HEK293T (cell line): ENCODE measurements around the gene KRT79.

Experiments
- ELF4 ChIP-seq: fragments of 450-650 bp; IDR thresholded peaks from 2 replicates; pipeline ENCODE4 v1.6.1; 2017; ENCODE audit warnings: antibody characterized with exemption
- FOXK2 ChIP-seq: fragments of 450-650 bp; IDR thresholded peaks from 2 replicates; pipeline ENCODE4 v1.6.1; 2016; ENCODE audit warnings: mild to moderate bottlenecking
- FOXM1 ChIP-seq: fragments of 450-650 bp; IDR thresholded peaks from 2 replicates; pipeline ENCODE4 v1.6.1; 2017; ENCODE audit warnings: mild to moderate bottlenecking, borderline replicate concordance
- LEF1 ChIP-seq: fragments of 450-650 bp; IDR thresholded peaks from 2 replicates; pipeline ENCODE4 v1.6.1; 2017; ENCODE audit warnings: mild to moderate bottlenecking, borderline replicate concordance
- NFRKB ChIP-seq: fragments of 450-650 bp; IDR thresholded peaks from 2 replicates; pipeline ENCODE4 v1.6.1; 2016; ENCODE audit warnings: mild to moderate bottlenecking, moderate library complexity
- SUZ12 ChIP-seq: fragments of 450-650 bp; IDR thresholded peaks from 2 replicates; pipeline ENCODE4 v1.6.1; 2016; ENCODE audit warnings: mild to moderate bottlenecking
- TARDBP ChIP-seq: fragments of 450-650 bp; IDR thresholded peaks from 2 replicates; pipeline ENCODE4 v1.6.1; 2016

DNA sequence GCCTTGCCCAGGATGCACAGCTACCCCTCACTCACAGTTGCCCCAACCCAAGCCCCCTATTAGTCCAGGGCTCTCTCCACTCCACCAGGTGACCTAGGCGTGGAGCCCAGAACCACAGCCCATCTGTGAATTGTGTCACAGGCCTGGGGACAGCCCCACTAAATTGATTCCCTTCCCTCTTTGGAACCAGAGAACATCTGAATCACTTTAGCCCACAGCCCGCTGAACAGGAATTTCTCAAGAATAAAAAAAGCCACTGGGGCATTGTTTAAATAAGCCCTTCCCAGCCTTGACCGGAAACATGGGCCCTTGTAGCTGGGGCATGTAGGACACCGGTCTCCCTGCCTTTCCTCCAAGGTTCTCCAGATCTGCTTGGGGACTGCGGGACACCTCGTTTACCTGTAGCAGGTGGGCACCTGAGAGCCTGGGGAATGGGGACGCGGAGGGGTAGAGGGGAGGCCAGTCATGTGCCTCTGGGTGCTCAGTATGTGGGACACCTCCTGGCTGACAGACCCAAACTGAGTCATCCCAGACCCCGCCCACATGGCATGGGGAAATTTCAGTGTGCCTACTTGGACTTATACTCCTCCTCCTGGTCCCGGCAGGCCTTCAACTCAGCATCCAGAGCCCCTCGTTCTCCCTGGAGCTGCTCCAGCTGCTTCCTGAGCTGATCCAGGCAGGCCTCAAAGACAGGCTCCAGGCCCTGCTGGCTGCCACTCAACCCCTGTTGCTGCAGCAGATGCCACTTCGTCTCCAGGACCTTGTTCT lies 13.4 kb upstream of the KRT79 start:
- no peak for TF ChIP-seq SUZ12
- no peak for TF ChIP-seq FOXK2
- no peak for TF ChIP-seq FOXM1
- TF ChIP-seq ELF4: no peak
- TF ChIP-seq NFRKB: no peak
- TF ChIP-seq LEF1: no peak
- no peak for TF ChIP-seq TARDBP
